ENCODE data around the gene SAP30BP.

- TF ChIP-seq CTCF (IDR thresholded peaks at IDR 0.05) (no peak), POLR2A (IDR thresholded peaks at IDR 0.05) (no peak)
Observed at GRCh38 chr17:75688209-75688825, 21.2 kb downstream of the SAP30BP start.

Data from gastroesophageal sphincter (tissue), 3 donors.